Activated B cell treated with CpG ODN at 0.5 μM for 24 hours (primary cell): ENCODE results near the gene HPSE2. TPM values are rescaled to one million over a fixed set of nuclear protein-coding genes. Genes with fewer than 3 reads are reported as not detected.

ENCODE experiments used
- ATAC-seq: fragments of 200-7000 bp; cut with Tn5 transposase; one replicate; pipeline ENCODE4 v1.10.0; 2021; ENCODE audit warnings: low read depth, mild to moderate bottlenecking, moderate library complexity
- CTCF ChIA-PET: fragments of 350-600 bp; sonication (Branson Sonifier 250); formaldehyde crosslinking; loops from one replicate; lab custom pipeline; 2021; ENCODE audit warnings: antibody characterized with exemption; lab: Charles Lee
- POLR2A ChIA-PET: fragments of 350-600 bp; sonication (Branson Sonifier 250); formaldehyde crosslinking; loops from one replicate; lab custom pipeline; 2021; ENCODE audit warnings: antibody characterized with exemption; lab: Charles Lee
- DNase-seq: peaks from one replicate; pipeline ENCODE4 v3.0.0; 2022
- H3K27ac Mint-ChIP-seq: one replicate; pipeline ENCODE4 v1.8.0; 2020; ENCODE audit warnings: mixed read lengths
- H3K27me3 Mint-ChIP-seq: one replicate; pipeline ENCODE4 v1.8.0; 2021; ENCODE audit warnings: mixed read lengths
- H3K36me3 Mint-ChIP-seq: one replicate; pipeline ENCODE4 v1.8.0; 2021; ENCODE audit warnings: low read depth, mixed read lengths
- H3K4me1 Mint-ChIP-seq: one replicate; pipeline ENCODE4 v1.8.0; 2021; ENCODE audit warnings: mixed read lengths
- H3K4me3 Mint-ChIP-seq: one replicate; pipeline ENCODE4 v1.8.0; 2020; ENCODE audit warnings: mild to moderate bottlenecking, mixed read lengths
- H3K9me3 Mint-ChIP-seq: one replicate; pipeline ENCODE4 v1.8.0; 2020; ENCODE audit warnings: mixed read lengths
- CTCF ChIP-seq: fragments of 200-600 bp; IDR thresholded peaks from one replicate; pipeline ENCODE4 v1.8.0; 2022; ENCODE audit warnings: antibody characterized with exemption, mild to moderate bottlenecking
- intact Hi-C: fragments of 100-400 bp; cut with micrococcal nuclease; formaldehyde crosslinking; loops from one replicate; pipeline ENCODE4 v1.15.1; 2024
- total RNA-seq: library from RNA; stranded (reverse); gene quantifications from 2 replicates; pipeline ENCODE4 v1.2.3, GENCODE V29; 2022

Gene HPSE2
- total RNA-seq, 1 donor from 2014 or later, result not detected

- CTCF ChIA-PET, result no interaction called here
Measured at GRCh38 chr10:98492763-98493162, 742.9 kb downstream of the HPSE2 start.

GRCh38 chr10:98489561-98490481, 745.8 kb downstream of the HPSE2 start:
- no peak for TF ChIP-seq CTCF
- H3K4me3 Mint-ChIP-seq, result no peak overlapping the region
- intact Hi-C loops, result no loop called here

More at GRCh38 chr10:98492763-98493162, 742.9 kb downstream of the HPSE2 start:
- peaks cover 1% of the 10 kb centered on the region for H3K27me3 Mint-ChIP-seq
- no peak overlapping the region for H3K27ac Mint-ChIP-seq
- H3K9me3 Mint-ChIP-seq, result peaks cover 24% of the 10 kb centered on the region
- POLR2A ChIA-PET, result no interaction called here
- H3K36me3 Mint-ChIP-seq, result peaks cover 5% of the 10 kb centered on the region
- DNase-seq, result no peak
- intact Hi-C loops, result no loop called here
- no peak overlapping the region for H3K4me3 Mint-ChIP-seq
- no peaks in the 10 kb centered on the region for H3K4me1 Mint-ChIP-seq
- TF ChIP-seq CTCF, result no peak
- ATAC-seq, result no peak

GRCh38 chr10:98488669-98489430, 746.8 kb downstream of the HPSE2 start:
- intact Hi-C loops, result no loop called here
- Mint-ChIP-seq H3K36me3 (no peaks in the 10 kb centered on the region), H3K9me3 (peaks cover 7% of the 10 kb centered on the region), H3K4me1 (no peaks in the 10 kb centered on the region), H3K27me3 (peaks cover 7% of the 10 kb centered on the region), H3K27ac (no peak overlapping the region), H3K4me3 (no peak overlapping the region)
- TF ChIP-seq CTCF, result no peak
- ATAC-seq, result no peak
- ChIA-PET POLR2A (no interaction called here), CTCF (no interaction called here)
- no peak for DNase-seq

More at GRCh38 chr10:98489561-98490481, 745.8 kb downstream of the HPSE2 start:
- POLR2A ChIA-PET, result no interaction called here
- ATAC-seq, result no peak
- Mint-ChIP-seq H3K4me1 (no peaks in the 10 kb centered on the region), H3K36me3 (no peaks in the 10 kb centered on the region), H3K27me3 (peaks cover 6% of the 10 kb centered on the region), H3K27ac (no peak overlapping the region), H3K9me3 (peaks cover 10% of the 10 kb centered on the region)
- CTCF ChIA-PET, result no interaction called here
- DNase-seq, result no peak

GRCh38 chr10:98487649-98488048, 748.0 kb downstream of the HPSE2 start:
- POLR2A ChIA-PET, result no interaction called here
- intact Hi-C loops, result no loop called here
- CTCF ChIA-PET, result no interaction called here
- Mint-ChIP-seq H3K36me3 (no peaks in the 10 kb centered on the region), H3K4me1 (no peaks in the 10 kb centered on the region), H3K9me3 (no peaks in the 10 kb centered on the region), H3K27me3 (peaks cover 7% of the 10 kb centered on the region), H3K4me3 (no peak overlapping the region), H3K27ac (no peak overlapping the region)
- no peak for DNase-seq
- no peak for ATAC-seq
- no peak for TF ChIP-seq CTCF

GRCh38 chr10:98486421-98486820, 749.2 kb downstream of the HPSE2 start:
- ATAC-seq (no peak), DNase-seq (no peak)
- POLR2A ChIA-PET, result no interaction called here
- Mint-ChIP-seq H3K36me3 (no peaks in the 10 kb centered on the region), H3K4me3 (no peak overlapping the region), H3K9me3 (no peaks in the 10 kb centered on the region), H3K4me1 (peaks cover 2% of the 10 kb centered on the region), H3K27ac (no peak overlapping the region), H3K27me3 (peaks cover 7% of the 10 kb centered on the region)
- TF ChIP-seq CTCF, result no peak
- CTCF ChIA-PET, result no interaction called here
- intact Hi-C loops, result no loop called here
